HG03432 (cell line): ENCODE measurements around the gene AGTRAP.
A peak's percentile ranks its signal among the peaks of the same experiment; 100 is the strongest.

Experiments used
- ATAC-seq: cut with Tn5 transposase; IDR thresholded peaks from one replicate; pipeline ENCODE4 v1.9.1; 2021; ENCODE audit warnings: mild to moderate bottlenecking, moderate library complexity; ENCODE audit not compliant: unreplicated experiment

The AGTRAP gene

DNA sequence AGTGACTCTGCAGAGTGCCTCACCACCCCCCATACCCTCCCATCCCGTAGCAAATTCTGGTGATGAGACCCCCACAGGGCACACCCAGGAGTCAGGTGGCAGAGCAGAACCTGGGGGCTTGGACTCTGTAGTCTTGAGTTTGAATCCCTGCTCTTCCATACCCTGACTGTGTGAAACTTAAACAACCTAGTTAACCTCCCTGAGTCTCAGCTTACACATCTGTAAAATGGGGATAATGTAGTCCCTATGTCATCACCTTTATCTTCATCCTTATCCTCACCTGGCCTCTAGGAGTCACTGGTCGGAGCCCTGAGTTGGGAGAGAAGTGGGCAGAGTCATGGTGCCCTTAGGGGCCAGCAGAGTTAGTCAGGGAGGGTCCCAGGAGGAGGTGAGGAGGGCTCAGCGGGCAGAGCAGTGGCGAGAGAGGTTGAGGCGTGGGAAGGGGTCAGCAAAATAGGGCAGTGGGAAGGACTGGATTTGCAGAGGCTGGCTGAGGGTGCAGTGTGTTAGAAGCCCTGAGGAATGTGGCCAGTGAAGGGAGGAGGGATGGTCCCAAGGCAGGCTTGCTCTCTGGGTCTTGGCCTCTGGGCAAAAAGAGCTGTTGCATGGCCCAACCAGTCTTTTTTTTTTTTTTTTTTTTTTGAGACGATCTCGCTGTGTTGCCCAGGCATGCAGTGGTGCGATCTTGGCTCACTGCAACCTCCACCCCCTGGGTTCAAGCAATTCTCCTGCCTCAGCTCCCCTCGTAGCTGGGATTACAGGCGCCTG lies 44.6 kb downstream of the AGTRAP start:
- ATAC-seq = no peak

DNA sequence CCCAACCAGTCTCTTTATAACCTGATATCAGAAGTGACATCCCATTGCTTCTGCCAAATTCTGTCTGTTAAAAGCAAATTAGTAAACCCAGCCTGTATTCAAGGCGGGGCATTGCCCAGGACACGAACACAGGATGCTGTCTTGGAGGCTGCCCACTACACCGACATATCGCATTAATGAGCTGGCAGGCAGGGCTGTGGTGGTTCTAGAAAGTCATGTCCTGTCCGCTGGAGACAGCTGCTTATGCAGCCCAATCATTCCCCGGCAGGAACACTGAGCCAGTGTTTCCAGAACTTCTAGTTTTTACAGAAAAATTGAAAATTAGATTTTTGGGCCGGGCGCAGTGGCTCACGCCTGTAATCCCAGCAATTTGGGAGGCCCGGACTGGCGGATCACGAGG lies 45.4 kb downstream of the AGTRAP start:
- ATAC-seq = no peak

- ATAC-seq = no peak
Observed at GRCh38 chr1:11782127-11782708, 46.3 kb downstream of the AGTRAP start.

DNA sequence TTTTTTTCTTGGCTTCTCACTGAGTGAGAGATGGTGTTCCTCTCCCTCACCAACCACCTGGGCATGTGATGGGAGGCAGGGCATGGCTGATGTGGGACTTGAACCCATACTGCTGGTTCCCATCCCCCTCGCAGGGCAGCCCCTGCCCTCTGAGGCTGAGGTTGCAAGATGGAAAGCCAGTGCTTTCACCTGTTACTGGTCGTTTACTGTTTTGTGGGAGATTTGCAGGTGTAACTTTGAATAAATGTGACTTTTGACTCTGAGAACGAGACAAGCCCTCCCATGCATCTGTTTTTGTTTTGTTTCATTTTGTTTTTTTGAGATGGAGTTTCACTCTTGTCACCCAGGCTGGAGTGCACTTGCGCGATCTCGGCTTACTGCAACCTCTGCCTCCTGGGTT lies 47.6 kb downstream of the AGTRAP start:
- no peak for ATAC-seq

DNA sequence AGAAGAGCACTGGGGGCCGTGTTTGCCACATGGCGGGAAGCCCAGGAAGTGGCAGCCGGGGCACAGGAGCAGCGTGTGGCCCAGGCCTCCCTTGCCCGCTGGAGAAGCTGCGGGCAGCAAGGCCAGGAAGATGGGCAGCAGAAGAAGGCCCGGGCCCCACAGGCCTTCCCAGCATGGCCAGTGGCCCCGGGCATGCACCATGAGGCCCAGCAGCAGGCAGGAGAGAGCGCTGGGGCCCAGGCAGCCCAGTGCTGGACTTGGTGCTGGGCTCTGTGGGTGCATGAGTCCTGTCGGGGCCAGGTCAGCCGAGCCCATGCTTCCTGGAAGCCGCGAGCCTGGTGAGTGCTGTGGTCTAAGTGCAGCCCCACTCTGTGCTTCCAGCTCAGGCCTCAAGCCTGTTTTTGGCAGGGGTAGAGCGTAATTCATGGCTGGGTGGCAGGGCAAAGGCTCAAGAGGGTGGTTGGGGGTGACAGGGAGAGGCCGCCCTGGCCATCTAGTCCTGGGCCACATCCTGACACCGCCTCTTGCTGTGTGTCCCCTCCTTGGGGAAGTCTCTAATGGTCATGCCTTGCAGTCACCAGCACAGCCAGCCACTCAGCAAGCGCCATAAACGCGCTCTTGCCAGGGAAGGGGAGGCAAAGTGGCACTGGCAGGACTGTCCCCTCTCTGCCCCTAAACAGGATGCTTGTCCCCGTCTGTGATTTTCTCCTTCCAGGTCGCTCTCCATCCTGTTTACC lies 48.5 kb downstream of the AGTRAP start:
- ATAC-seq = no peak

GRCh38 chr1:11784993-11785769 lies 49.2 kb downstream of the AGTRAP start:
- peak; percentile 50 for ATAC-seq

- no peak for ATAC-seq
Observed at GRCh38 chr1:11786168-11786567, 50.2 kb downstream of the AGTRAP start.

DNA sequence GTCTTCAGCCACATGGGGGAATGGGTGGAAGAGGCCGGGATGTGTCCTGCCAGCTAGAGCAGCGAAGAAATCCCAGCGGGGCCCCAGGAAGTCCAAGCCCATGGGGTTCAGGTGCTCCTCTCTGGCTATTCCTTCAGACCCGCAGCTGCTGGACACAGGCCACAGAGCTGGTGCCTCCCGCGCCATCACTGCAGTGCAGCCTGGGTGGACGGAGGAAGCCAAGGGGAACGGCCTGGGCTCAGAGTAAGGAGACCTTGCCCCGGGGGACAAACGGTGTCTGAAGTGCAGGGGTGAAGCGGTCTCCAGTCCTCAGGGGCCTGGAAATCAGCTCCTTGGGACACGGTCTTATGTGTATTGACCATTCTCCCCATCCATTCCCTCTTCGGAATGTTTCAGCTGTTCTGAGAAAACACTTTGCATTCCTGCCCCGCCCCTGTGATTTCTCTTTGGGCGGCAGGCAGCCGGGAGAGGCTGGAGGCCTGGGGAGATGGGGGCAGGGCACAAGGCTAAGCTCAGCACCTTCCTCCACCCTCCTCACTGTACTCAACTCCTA lies 51.4 kb downstream of the AGTRAP start:
- no peak for ATAC-seq

DNA sequence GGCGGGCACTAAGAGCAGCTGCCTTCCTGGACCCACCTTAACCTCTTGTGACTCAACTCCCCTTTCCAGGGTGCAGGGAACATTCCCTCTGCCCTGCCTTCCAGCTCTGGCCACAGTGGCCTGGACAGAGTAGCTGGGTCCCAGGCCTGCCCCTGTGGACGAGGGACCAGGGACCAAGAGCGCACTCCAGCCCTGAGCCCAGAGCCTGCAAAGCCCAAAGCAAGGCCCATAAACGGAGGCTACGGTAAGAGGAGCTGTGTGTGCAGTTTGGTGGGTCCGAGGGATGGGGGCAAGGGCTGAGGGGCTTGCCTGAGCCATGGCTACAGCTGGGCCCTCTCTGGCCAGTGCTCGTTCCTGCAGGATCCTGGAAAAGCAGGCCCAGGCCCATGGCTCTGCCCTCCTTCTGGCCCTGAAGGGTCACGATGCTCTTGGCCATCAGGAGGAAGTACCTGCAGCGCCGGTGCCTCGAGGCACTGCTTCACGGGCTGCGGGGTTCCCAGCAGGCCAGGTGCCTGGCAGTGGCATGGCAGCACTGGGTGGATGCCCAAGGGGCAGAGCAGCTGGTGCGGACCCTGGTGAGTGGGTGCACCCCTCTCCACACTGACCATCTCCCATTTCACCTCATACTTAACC lies 52.0 kb downstream of the AGTRAP start:
- no peak for ATAC-seq

GRCh38 chr1:11788549-11789053 lies 52.7 kb downstream of the AGTRAP start:
- ATAC-seq = no peak

GRCh38 chr1:11789126-11790067 lies 53.5 kb downstream of the AGTRAP start:
- no peak for ATAC-seq

DNA sequence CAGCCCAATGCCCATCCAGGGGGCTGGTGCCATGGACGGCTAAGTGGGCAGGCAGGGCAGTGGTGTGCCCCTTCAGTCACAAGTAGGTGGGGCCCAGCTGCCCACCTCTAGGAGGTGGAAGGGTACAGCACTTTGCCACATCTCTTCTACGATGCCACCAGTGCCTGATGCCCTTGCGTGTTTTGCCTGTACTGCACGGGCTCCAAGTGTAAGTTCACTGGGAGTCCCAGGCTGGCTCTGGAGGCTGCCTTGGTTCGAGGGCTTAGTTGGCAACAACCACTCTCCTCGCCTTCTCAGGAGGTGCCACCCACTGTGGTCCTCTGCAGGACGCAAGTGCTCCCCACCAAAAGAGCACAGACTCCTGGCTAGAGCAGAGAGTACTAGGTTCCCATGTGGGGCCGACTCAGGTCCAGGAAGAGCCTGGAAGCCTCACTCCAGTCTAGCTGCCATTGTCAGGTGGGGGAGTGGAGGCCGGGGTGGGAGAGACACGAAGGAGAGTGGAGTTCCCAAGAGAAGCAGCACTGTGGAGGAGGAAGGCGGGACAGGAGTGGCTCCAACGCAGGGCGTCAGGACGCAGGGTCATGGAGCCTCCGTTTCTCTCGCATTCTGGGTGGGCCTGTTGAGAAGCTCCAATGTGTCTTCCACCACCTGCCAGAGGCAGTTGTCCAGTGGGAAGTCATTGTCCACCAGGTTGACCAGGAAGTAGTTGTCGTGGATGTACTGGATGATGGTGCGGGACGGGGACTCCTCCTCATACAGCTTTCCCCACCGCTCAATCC lies 54.4 kb downstream of the AGTRAP start:
- ATAC-seq = no peak

GRCh38 chr1:11790880-11791715 lies 55.2 kb downstream of the AGTRAP start:
- ATAC-seq = no peak

DNA sequence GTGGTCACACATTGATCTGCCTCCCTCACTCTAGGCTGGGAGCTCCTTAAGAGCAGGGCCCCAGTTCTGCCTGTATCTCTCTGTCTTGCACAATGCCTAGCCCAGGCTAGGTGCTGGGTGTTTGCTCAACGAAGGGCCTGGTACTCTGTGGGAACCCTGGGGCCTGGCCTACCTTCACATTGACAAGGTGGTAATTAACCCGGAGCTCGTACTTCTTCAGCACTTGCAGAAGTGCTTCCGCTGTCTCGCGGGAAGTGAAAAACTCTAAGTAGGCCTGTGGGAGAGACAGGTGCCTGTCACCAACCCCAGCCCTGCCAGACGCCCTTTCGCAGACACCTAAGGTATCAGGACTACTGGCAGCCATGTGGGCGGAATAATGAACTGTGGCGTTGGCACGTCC lies 56.2 kb downstream of the AGTRAP start:
- ATAC-seq = no peak

GRCh38 chr1:11793819-11794218 lies 57.9 kb downstream of the AGTRAP start:
- no peak for ATAC-seq

- ATAC-seq = no peak
Observed at GRCh38 chr1:11794446-11795237, 58.7 kb downstream of the AGTRAP start.
